GM06990 (cell line): Measurements from ENCODE around the gene MICALL2.

Experiments
- DNase-seq: peaks from one replicate; pipeline ENCODE4 v3.0.0-alpha.2; 2011; ENCODE audit not compliant: insufficient read length; ENCODE audit errors: extremely low read depth
- H3K27me3 ChIP-seq: replicated peaks from 2 replicates; pipeline ENCODE4 v1.6.0; 2011; ENCODE audit warnings: low read length; ENCODE audit not compliant: control insufficient read depth, insufficient read depth
- H3K36me3 ChIP-seq: 2 replicates; pipeline ENCODE4 v1.5.1; 2011; ENCODE audit warnings: low read length; ENCODE audit not compliant: control insufficient read depth, insufficient read depth
- H3K4me3 ChIP-seq: replicated peaks from 2 replicates; pipeline ENCODE4 v1.5.1; 2011; ENCODE audit warnings: low read depth, mild to moderate bottlenecking, control low read depth, low read length
- TF ChIP-seq, protein P1 (sequence below): IDR thresholded peaks from 2 replicates; pipeline ENCODE4 v1.5.1; 2011; ENCODE audit warnings: low read length, control low read depth, mild to moderate bottlenecking, inconsistent platforms; ENCODE audit not compliant: insufficient read depth, poor library complexity, severe bottlenecking

MICALL2 gene

DNA sequence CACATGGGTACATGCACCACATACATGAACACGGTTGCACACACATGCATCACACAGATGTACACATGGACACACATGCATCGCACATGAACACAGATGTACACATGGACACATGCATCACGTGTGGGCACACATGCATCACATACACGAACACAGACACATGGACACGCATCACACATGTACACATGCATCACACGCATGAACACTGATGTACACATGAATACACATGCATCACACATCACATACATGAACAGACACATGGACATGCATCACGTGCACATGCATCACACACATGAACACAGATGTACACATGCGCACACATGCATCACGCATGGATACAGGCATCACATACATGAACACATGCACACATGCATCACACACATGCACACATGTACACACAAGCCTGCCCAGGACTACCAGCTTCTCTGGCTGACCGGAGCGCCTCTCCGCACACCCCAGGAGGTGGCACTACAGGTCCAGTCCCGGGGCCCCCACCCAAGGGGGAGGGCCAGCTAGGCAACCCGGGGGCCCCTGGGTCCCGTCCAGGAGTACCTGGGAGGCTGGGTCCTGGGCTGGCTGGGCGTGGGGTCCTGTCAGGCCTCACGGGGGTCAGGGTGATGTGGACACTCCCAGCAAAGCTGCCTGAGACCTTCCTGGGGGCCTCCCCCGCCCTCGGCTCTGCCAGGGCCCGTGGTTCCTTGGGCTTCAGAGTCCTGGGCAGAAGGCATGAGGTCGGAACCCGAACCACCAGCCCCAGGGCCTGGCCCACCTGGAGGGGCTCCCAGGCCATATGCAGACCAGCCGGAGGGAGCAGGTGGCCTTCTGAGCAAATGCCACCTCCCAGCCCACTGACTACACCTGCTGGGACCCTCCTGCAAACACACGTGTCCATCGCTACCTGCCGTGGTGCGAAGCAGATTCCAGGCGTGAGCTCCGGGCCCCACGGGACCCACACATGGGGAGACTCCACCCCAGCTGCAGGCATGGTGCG, 19.6 kb downstream of the MICALL2 start:
- Histone ChIP-seq H3K4me3 (no peak overlapping the region), H3K36me3 (no peaks in the 10 kb centered on the region), H3K27me3 (no peaks in the 10 kb centered on the region)
- no peak for DNase-seq
- TF ChIP-seq, protein P1, sequence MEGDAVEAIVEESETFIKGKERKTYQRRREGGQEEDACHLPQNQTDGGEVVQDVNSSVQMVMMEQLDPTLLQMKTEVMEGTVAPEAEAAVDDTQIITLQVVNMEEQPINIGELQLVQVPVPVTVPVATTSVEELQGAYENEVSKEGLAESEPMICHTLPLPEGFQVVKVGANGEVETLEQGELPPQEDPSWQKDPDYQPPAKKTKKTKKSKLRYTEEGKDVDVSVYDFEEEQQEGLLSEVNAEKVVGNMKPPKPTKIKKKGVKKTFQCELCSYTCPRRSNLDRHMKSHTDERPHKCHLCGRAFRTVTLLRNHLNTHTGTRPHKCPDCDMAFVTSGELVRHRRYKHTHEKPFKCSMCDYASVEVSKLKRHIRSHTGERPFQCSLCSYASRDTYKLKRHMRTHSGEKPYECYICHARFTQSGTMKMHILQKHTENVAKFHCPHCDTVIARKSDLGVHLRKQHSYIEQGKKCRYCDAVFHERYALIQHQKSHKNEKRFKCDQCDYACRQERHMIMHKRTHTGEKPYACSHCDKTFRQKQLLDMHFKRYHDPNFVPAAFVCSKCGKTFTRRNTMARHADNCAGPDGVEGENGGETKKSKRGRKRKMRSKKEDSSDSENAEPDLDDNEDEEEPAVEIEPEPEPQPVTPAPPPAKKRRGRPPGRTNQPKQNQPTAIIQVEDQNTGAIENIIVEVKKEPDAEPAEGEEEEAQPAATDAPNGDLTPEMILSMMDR = no peak

DNA sequence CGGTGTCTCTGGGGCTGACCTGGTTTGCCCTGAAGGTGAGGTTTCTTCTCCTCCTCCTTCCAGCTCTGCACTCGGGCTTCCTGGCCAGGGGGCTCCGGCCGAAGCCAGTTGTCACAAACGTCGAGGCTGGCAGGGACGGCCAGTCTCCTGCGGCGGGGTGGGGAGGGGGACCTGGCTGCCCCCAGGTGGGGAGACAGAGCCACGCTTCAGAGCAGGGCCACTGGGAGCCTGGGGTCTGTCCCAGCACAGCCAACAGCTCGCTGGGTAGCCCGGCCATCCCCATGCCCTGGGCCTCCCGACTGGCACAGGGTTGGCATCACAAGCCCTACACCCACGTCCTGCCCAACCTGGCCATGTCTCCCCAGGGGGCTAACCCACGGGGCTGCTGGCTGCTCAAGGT, 20.4 kb downstream of the MICALL2 start:
- Histone ChIP-seq H3K4me3 (no peak overlapping the region), H3K36me3 (no peaks in the 10 kb centered on the region), H3K27me3 (no peaks in the 10 kb centered on the region)
- TF ChIP-seq, protein P1 = no peak
- DNase-seq = no peak

DNA sequence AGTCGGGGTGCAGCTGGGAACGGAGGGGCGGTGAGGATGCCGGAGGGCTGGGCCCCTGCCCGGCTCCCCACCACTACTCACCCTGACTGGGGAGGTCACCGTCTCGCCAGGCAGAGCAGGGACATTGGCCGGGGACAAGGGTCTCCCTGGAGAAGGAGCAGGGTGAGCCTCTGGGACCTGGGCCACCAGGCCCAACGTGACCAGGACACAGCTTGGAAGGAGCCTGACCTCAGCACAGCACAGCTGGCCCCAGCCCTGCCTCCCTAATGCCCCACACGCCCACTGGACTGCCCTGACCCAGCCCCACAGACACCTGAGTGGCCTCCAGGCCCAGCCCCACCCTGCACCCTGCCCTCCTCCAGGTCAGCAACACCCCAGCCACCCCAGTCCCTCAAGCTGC, 21.1 kb downstream of the MICALL2 start:
- Histone ChIP-seq H3K4me3 (no peak overlapping the region), H3K36me3 (no peaks in the 10 kb centered on the region), H3K27me3 (no peaks in the 10 kb centered on the region)
- TF ChIP-seq, protein P1 = no peak
- no peak for DNase-seq

GRCh38 chr7:1437155-1437880, 22.0 kb downstream of the MICALL2 start:
- H3K27me3 ChIP-seq = no peaks in the 10 kb centered on the region
- no peak overlapping the region for H3K4me3 ChIP-seq
- no peaks in the 10 kb centered on the region for H3K36me3 ChIP-seq
- DNase-seq = no peak
- TF ChIP-seq, protein P1 = no peak

- no peak overlapping the region for H3K4me3 ChIP-seq
- H3K36me3 ChIP-seq = no peaks in the 10 kb centered on the region
- TF ChIP-seq, protein P1 = no peak
- no peaks in the 10 kb centered on the region; the same call in 1 of the 2 replicates for H3K27me3 ChIP-seq
- DNase-seq = no peak
These were observed 22.7 kb downstream of the MICALL2 start for GRCh38 chr7:1436608-1437007.
